ENCODE data around the gene SLMAP. TPM values are rescaled to one million over a fixed set of nuclear protein-coding genes. Genes with fewer than 3 reads are reported as not detected.
"Not testable (repeated sequence)": the region's sequence is repeated elsewhere in the genome, so short reads cannot be mapped to it uniquely, and the experiment has no call there.

SLMAP gene
- total and polyA plus RNA-seq, 2 donors, result 25.8 to 36.3 TPM

DNA sequence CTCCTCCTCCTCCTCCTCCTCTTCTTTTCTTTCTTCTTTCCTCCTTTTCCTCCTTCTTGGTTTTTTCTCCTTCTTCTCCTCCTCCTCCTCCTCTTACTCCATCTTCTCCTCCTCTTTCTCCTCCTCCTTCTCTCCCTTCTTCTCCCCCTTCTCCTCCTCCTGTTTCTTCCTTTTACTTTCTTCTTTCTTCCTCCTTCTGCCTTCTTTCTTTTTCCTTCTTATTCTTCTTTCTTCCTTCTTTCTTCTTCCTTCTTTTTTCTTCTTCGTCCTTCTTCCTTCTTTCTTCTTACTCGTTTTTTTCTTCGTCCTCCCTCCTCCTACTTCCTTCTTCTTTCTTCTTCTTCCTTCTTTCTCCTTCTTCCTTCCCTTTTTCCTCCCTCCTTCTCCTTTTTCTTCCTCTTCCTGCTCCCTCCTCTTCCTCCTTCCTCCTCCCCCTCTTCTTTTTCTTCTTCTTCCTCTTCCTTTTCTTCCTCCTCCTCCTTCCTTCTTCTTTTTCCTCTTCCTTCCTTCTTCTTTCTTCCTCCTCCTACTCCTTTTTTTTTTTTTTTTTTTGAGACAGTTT, 92.1 kb downstream of the SLMAP start:
- no peaks in the 10 kb centered on the region for H3K27me3 ChIP-seq (ENCODE audit: control insufficient read depth in 2 of 2, insufficient read depth in 1 of 2, low read length in 1 of 2)
- H3K27ac ChIP-seq (ENCODE audit: low read depth in 1 of 2, low read length in 1 of 2), result no peak overlapping the region
- no peak for DNase-seq (ENCODE audit: low read depth in 6 of 9, low spot score in 9 of 9)
- no peaks in the 10 kb centered on the region for H3K9me3 ChIP-seq (ENCODE audit: control insufficient read depth in 2 of 2, insufficient read depth in 1 of 2, low read length in 1 of 2)
- no peak overlapping the region for H3K4me3 ChIP-seq (ENCODE audit: low read length in 2 of 2)
- H3K36me3 ChIP-seq (ENCODE audit: control insufficient read depth in 2 of 2, insufficient read depth in 2 of 2, low read length in 1 of 2), result peaks cover 0 to 7% of the 10 kb centered on the region in 2 donors
- WGBS, result 85% methylated on average over 3 of the region's 3 CpGs
- no peaks in the 10 kb centered on the region for H3K4me1 ChIP-seq (ENCODE audit: control insufficient read depth in 2 of 2, insufficient read depth in 2 of 2, low read length in 2 of 2)

DNA sequence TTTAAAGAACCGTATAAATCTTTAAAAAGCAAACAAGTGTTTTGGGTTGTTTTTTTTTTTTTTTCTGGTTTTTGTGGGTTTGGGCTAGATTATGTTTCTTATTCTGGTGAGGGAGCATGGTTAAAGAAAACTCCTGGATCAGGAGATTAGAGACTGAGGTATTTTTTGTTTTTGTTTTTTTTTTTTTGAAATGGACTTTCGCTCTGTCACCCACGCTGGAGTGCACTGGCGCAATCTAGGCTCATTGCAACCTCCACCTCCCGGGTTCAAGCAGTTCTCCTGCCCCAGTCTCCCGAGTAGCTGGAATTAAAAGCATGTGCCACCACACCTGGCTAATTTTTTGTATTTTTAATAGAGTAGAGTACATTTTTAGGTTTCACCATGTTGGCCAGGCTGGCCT, 95.2 kb downstream of the SLMAP start:
- Histone ChIP-seq H3K4me1 (ENCODE audit: control insufficient read depth in 2 of 2, insufficient read depth in 2 of 2, low read length in 2 of 2) (no peaks in the 10 kb centered on the region), H3K4me3 (ENCODE audit: low read length in 2 of 2) (no peak overlapping the region), H3K27me3 (ENCODE audit: control insufficient read depth in 2 of 2, insufficient read depth in 1 of 2, low read length in 1 of 2) (no peaks in the 10 kb centered on the region), H3K9me3 (ENCODE audit: control insufficient read depth in 2 of 2, insufficient read depth in 1 of 2, low read length in 1 of 2) (no peaks in the 10 kb centered on the region), H3K36me3 (ENCODE audit: control insufficient read depth in 2 of 2, insufficient read depth in 2 of 2, low read length in 1 of 2) (peaks cover 0 to 7% of the 10 kb centered on the region in 2 donors), H3K27ac (ENCODE audit: low read depth in 1 of 2, low read length in 1 of 2) (no peak overlapping the region)
- WGBS, result 97% methylated on average over 6 of the region's 6 CpGs
- DNase-seq (ENCODE audit: low read depth in 6 of 9, low spot score in 9 of 9), result no peak

DNA sequence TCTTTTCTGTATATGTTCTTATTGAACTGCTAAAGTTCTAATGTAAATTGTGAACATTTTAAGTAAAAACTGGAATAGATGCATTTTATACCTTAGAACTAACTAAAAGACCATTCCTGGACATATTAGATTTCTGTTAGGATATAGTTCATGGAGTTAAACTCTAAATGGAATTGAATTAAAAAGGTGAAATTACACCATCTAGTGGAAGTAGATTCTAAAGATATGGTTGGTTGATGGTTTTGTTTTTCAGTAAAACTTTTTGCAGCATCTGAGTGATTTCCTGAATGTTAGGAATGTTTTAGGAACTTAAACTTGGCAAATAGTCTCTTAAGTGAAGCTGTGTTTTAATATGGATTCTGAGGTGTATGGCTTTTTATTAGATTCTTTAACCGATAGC, 96.8 kb downstream of the SLMAP start:
- Histone ChIP-seq H3K9me3 (ENCODE audit: control insufficient read depth in 2 of 2, insufficient read depth in 1 of 2, low read length in 1 of 2) (no peaks in the 10 kb centered on the region), H3K27me3 (ENCODE audit: control insufficient read depth in 2 of 2, insufficient read depth in 1 of 2, low read length in 1 of 2) (no peaks in the 10 kb centered on the region), H3K27ac (ENCODE audit: low read depth in 1 of 2, low read length in 1 of 2) (no peak overlapping the region), H3K36me3 (ENCODE audit: control insufficient read depth in 2 of 2, insufficient read depth in 2 of 2, low read length in 1 of 2) (peaks cover 3 to 7% of the 10 kb centered on the region in 2 donors), H3K4me1 (ENCODE audit: control insufficient read depth in 2 of 2, insufficient read depth in 2 of 2, low read length in 2 of 2) (no peaks in the 10 kb centered on the region), H3K4me3 (ENCODE audit: low read length in 2 of 2) (no peak overlapping the region)
- WGBS, result 99% methylated on average over 1 of the region's 1 CpG
- DNase-seq (ENCODE audit: low read depth in 6 of 9, low spot score in 9 of 9), result peak in 1 of 9 donors; percentile 4

DNA sequence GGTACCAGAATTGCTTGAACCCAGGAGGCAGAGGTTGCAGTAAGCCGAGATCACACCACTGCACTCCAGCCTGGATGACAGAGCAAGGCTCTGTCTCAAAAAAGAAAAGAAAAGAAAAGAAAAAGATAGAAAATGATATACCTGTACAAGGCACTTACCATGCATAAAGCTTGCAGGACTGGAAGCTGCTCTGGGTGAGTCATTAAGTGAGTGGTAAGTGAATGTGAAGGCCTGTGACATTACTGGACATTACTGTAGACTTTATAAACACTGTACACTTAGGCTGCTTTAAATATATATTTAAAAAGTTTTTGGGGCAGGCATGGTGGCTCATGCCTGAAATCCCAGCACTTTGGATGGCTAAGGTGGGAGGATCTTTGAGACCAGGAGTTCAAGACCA, 99.2 kb downstream of the SLMAP start:
- Histone ChIP-seq H3K27me3 (ENCODE audit: control insufficient read depth in 2 of 2, insufficient read depth in 1 of 2, low read length in 1 of 2) (no peaks in the 10 kb centered on the region), H3K4me3 (ENCODE audit: low read length in 2 of 2) (no peak overlapping the region), H3K9me3 (ENCODE audit: control insufficient read depth in 2 of 2, insufficient read depth in 1 of 2, low read length in 1 of 2) (no peaks in the 10 kb centered on the region), H3K36me3 (ENCODE audit: control insufficient read depth in 2 of 2, insufficient read depth in 2 of 2, low read length in 1 of 2) (peaks cover 12 to 15% of the 10 kb centered on the region in 2 donors), H3K4me1 (ENCODE audit: control insufficient read depth in 2 of 2, insufficient read depth in 2 of 2, low read length in 2 of 2) (no peaks in the 10 kb centered on the region), H3K27ac (ENCODE audit: low read depth in 1 of 2, low read length in 1 of 2) (no peak overlapping the region)
- no peak for DNase-seq (ENCODE audit: low read depth in 6 of 9, low spot score in 9 of 9)
- 100% methylated on average over 1 of the region's 1 CpG for WGBS

DNA sequence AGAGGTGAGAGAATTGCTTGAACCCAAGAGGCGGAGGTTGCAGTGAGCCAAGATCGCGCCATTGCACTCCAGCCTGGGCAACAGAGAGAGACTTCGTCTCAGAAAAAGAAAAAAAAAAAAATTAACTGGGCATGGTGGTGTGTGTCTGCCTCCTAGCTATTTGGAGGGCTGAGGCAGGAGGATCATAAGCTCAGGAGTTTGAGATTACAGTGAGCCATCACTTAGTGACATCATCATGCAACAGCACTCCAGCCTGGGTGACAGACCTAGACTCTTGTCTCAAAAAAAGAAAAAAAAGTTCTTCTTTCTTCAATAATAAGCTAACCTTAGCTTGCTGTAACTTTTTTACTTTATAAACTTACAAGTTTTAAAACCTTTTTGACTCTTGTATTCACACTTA, 99.8 kb downstream of the SLMAP start:
- Histone ChIP-seq H3K4me1 (ENCODE audit: control insufficient read depth in 2 of 2, insufficient read depth in 2 of 2, low read length in 2 of 2) (no peaks in the 10 kb centered on the region), H3K27me3 (ENCODE audit: control insufficient read depth in 2 of 2, insufficient read depth in 1 of 2, low read length in 1 of 2) (no peaks in the 10 kb centered on the region), H3K27ac (ENCODE audit: low read depth in 1 of 2, low read length in 1 of 2) (no peak overlapping the region), H3K36me3 (ENCODE audit: control insufficient read depth in 2 of 2, insufficient read depth in 2 of 2, low read length in 1 of 2) (peaks cover 8 to 17% of the 10 kb centered on the region in 2 donors), H3K9me3 (ENCODE audit: control insufficient read depth in 2 of 2, insufficient read depth in 1 of 2, low read length in 1 of 2) (no peaks in the 10 kb centered on the region), H3K4me3 (ENCODE audit: low read length in 2 of 2) (no peak overlapping the region)
- WGBS, result 98% methylated on average over 4 of the region's 4 CpGs
- DNase-seq (ENCODE audit: low read depth in 6 of 9, low spot score in 9 of 9), result no peak

DNA sequence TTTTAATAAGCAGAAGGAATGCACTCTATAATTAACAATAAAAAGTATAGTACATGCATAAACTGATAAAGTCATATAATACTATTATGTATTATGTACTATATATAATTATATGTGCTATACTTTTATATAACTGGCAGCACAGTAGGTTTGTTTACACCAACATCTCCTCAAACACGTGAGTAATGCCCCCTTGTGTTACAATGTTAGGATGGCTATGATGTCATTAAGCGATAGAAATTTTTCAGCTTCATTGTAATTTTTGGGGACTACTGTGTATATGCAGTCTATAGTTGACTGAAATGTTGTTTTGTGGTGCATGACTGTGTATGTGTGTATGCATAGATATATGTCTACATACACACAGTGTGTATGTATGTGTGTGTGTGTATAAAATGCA, 100.6 kb downstream of the SLMAP start:
- Histone ChIP-seq H3K9me3 (ENCODE audit: control insufficient read depth in 2 of 2, insufficient read depth in 1 of 2, low read length in 1 of 2) (no peaks in the 10 kb centered on the region), H3K4me3 (ENCODE audit: low read length in 2 of 2) (no peak overlapping the region), H3K4me1 (ENCODE audit: control insufficient read depth in 2 of 2, insufficient read depth in 2 of 2, low read length in 2 of 2) (no peaks in the 10 kb centered on the region), H3K27me3 (ENCODE audit: control insufficient read depth in 2 of 2, insufficient read depth in 1 of 2, low read length in 1 of 2) (no peaks in the 10 kb centered on the region), H3K36me3 (ENCODE audit: control insufficient read depth in 2 of 2, insufficient read depth in 2 of 2, low read length in 1 of 2) (peaks cover 5 to 18% of the 10 kb centered on the region in 2 donors), H3K27ac (ENCODE audit: low read depth in 1 of 2, low read length in 1 of 2) (no peak overlapping the region)
- WGBS, result 89% methylated on average over 2 of the region's 2 CpGs
- peak in 1 of 9 donors; percentile 7 for DNase-seq (ENCODE audit: low read depth in 6 of 9, low spot score in 9 of 9)

DNA sequence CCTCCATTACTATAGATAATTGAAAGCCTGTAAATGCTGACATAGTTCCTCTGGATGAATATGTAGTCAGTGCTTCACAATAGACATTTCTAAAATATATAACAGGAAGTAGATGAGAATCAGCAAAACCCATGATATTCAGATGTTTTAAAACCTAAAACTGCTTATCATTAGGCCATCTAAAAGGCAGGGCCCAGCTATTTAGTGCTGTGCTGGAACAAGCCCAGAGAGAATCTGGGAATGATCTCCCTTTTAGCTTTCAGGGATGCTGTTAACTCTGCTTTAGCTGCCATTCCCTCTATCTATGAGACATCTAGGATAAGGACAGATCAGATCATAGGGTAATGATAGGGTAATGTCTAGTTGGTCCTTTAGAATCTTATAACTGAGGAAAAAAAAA, 106.8 kb downstream of the SLMAP start:
- DNase-seq (ENCODE audit: low read depth in 6 of 9, low spot score in 9 of 9), result no peak
- H3K4me3 ChIP-seq (ENCODE audit: low read length in 2 of 2), result no peak overlapping the region
- H3K27me3 ChIP-seq (ENCODE audit: control insufficient read depth in 2 of 2, insufficient read depth in 1 of 2, low read length in 1 of 2), result no peaks in the 10 kb centered on the region
- H3K27ac ChIP-seq (ENCODE audit: low read depth in 1 of 2, low read length in 1 of 2), result no peak overlapping the region
- peaks cover 9 to 51% of the 10 kb centered on the region in 2 donors for H3K36me3 ChIP-seq (ENCODE audit: control insufficient read depth in 2 of 2, insufficient read depth in 2 of 2, low read length in 1 of 2)
- no peaks in the 10 kb centered on the region for H3K9me3 ChIP-seq (ENCODE audit: control insufficient read depth in 2 of 2, insufficient read depth in 1 of 2, low read length in 1 of 2)
- no peaks in the 10 kb centered on the region for H3K4me1 ChIP-seq (ENCODE audit: control insufficient read depth in 2 of 2, insufficient read depth in 2 of 2, low read length in 2 of 2)

DNA sequence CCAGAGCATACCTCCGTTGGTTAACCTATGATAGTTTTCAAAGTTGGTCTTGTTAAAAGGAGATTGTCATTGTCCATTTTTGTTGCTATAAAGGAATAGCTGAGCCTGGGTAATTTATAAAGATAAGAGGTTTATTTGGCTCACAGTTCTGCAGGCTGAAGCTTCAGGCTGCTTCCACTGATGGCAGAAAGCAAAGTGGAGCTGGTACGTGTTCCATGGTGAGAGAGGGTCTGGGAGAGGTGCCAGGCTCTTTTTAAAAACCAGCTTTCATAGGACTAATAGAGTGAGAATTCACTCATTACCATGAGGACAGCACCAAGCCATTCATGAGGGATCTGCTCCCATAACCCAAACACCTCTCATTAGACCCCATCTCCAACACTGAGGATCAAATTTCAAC, 107.3 kb downstream of the SLMAP start:
- peaks cover 9 to 52% of the 10 kb centered on the region in 2 donors for H3K36me3 ChIP-seq (ENCODE audit: control insufficient read depth in 2 of 2, insufficient read depth in 2 of 2, low read length in 1 of 2)
- WGBS, result 95% methylated on average over 2 of the region's 2 CpGs

DNA sequence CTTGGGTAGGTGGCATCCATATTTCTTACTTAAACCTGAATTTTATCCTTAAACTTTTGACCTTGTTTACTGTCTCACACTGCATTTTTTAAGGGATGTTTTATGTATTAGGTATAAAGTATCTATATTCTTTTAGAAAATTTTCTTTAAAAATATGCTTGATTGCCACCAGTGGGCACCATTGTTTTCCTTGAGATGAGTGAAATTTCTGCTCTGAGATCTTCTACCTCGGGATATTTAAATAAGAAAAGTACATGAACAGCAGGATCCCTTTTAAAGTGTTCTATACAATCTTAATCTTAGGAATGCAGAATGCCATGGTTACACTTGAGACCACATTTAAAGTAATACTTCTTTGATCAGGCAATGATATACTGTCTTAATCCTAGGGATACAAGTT, 108.7 kb downstream of the SLMAP start:
- no peak overlapping the region for H3K4me3 ChIP-seq (ENCODE audit: low read length in 2 of 2)
- WGBS, result 47% methylated on average over 1 of the region's 1 CpG
- no peaks in the 10 kb centered on the region for H3K9me3 ChIP-seq (ENCODE audit: control insufficient read depth in 2 of 2, insufficient read depth in 1 of 2, low read length in 1 of 2)
- H3K36me3 ChIP-seq (ENCODE audit: control insufficient read depth in 2 of 2, insufficient read depth in 2 of 2, low read length in 1 of 2), result peaks cover 8 to 49% of the 10 kb centered on the region in 2 donors
- DNase-seq (ENCODE audit: low read depth in 6 of 9, low spot score in 9 of 9), result no peak
- H3K4me1 ChIP-seq (ENCODE audit: control insufficient read depth in 2 of 2, insufficient read depth in 2 of 2, low read length in 2 of 2), result no peaks in the 10 kb centered on the region
- no peak overlapping the region for H3K27ac ChIP-seq (ENCODE audit: low read depth in 1 of 2, low read length in 1 of 2)
- no peaks in the 10 kb centered on the region for H3K27me3 ChIP-seq (ENCODE audit: control insufficient read depth in 2 of 2, insufficient read depth in 1 of 2, low read length in 1 of 2)

More for the DNA sequence above, 107.3 kb downstream of the SLMAP start:
- DNase-seq (ENCODE audit: low read depth in 6 of 9, low spot score in 9 of 9), result no peak
- H3K4me1 ChIP-seq (ENCODE audit: control insufficient read depth in 2 of 2, insufficient read depth in 2 of 2, low read length in 2 of 2), result no peaks in the 10 kb centered on the region
- H3K9me3 ChIP-seq (ENCODE audit: control insufficient read depth in 2 of 2, insufficient read depth in 1 of 2, low read length in 1 of 2), result no peaks in the 10 kb centered on the region
- no peaks in the 10 kb centered on the region for H3K27me3 ChIP-seq (ENCODE audit: control insufficient read depth in 2 of 2, insufficient read depth in 1 of 2, low read length in 1 of 2)
- H3K4me3 ChIP-seq (ENCODE audit: low read length in 2 of 2), result no peak overlapping the region
- no peak overlapping the region for H3K27ac ChIP-seq (ENCODE audit: low read depth in 1 of 2, low read length in 1 of 2)

DNA sequence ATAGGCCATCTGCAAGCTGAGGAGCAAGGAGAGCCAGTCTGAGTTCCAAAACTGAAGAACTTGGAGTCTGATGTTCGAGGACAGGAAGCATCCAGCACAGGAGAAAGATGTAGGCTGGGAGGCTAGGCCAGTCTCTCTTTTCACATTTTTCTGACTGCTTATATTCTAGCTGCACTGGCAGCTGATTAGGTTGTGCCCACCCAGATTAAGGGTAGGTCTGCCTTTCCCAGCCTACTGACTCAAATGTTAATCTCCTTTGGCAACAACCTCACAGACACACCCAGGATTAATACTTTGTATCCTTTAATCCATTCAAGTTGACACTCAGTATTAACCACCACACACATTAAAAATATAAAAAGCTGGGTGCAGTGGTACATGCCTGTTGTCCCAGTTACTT, 113.0 kb downstream of the SLMAP start:
- not testable (repeated sequence) for H3K27me3 ChIP-seq (ENCODE audit: control insufficient read depth in 2 of 2, insufficient read depth in 1 of 2, low read length in 1 of 2); H3K4me3 ChIP-seq (ENCODE audit: low read length in 2 of 2); H3K4me1 ChIP-seq (ENCODE audit: control insufficient read depth in 2 of 2, insufficient read depth in 2 of 2, low read length in 2 of 2); H3K9me3 ChIP-seq (ENCODE audit: control insufficient read depth in 2 of 2, insufficient read depth in 1 of 2, low read length in 1 of 2); H3K27ac ChIP-seq (ENCODE audit: low read depth in 1 of 2, low read length in 1 of 2); DNase-seq (ENCODE audit: low read depth in 6 of 9, low spot score in 9 of 9)
- peaks cover 11 to 32% of the 10 kb centered on the region in 2 donors for H3K36me3 ChIP-seq (ENCODE audit: control insufficient read depth in 2 of 2, insufficient read depth in 2 of 2, low read length in 1 of 2)
- WGBS, result 98% methylated on average over 1 of the region's 1 CpG

Measured in thymus (tissue), 11 donors.